ENCODE results near the gene CTSL. TPM values are rescaled to one million over a fixed set of nuclear protein-coding genes. Genes with fewer than 3 reads are reported as not detected.

The CTSL gene
- total and polyA plus RNA-seq, 2 of the 13 experiments (the other 11 are each of a cell fraction or from before 2014, with no cell fraction given), result 78.1 to 113 TPM

DNA sequence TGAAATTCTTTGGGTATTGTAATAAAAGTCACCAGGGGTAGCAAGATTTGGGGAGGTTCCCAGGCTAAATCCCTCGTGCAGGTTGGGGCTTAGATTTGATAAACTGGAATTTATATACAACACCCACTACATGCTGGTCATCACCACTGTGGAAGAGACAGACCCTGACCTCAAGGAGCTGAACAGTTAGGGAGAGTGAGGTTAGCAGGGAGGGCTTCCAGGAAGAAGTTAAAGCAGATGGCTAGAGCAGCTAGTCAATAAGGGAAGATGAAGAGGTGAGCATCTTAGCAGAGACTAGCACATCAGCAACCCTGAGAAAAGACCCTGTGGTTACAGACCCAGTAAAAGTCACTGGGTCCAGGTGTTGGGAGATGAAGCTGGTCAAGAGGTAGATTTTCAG, 6.4 kb downstream of the CTSL start:
- in situ Hi-C loops (cut with HindIII; ENCODE audit: extremely low pct_ligation_motif_present, low pct_unique_long_range_greater_than_20kb) (no loop called here), intact Hi-C loops (cut with micrococcal nuclease; ENCODE audit: unreplicated experiment) (no loop called here)
- TF ChIP-seq ZFP90 (CRISPR knock-in tag; IDR thresholded peaks at IDR 0.05; ENCODE audit: borderline replicate concordance), result no peak
- Histone ChIP-seq H2AFZ (ENCODE audit: low read length) (no peak overlapping the region), H3K79me2 (ENCODE audit: insufficient read depth, low read length) (no peaks in the 10 kb centered on the region), H3K9ac (ENCODE audit: insufficient read depth, low read depth, low read length) (no peak overlapping the region), H3K4me1 (ENCODE audit: insufficient read depth, low read length) (peaks cover 5% of the 10 kb centered on the region), H4K20me1 (ENCODE audit: insufficient read depth, low read length) (no peaks in the 10 kb centered on the region), H3K36me3 (replicated peaks in 1 of 2; ENCODE audit: control insufficient read depth in 1 of 2, insufficient read depth in 2 of 2, low read length in 2 of 2) (peaks cover 1 to 14% of the 10 kb centered on the region in 2 experiments; a peak in 3 of 5 replicates), H3K4me2 (ENCODE audit: low read depth, low read length) (no peak overlapping the region), H3K27ac (ENCODE audit: extremely low read length, insufficient read depth, low read length) (no peak overlapping the region), H3K27me3 (ENCODE audit: control insufficient read depth in 1 of 2, insufficient read depth in 2 of 2, low read length in 2 of 2) (peaks cover 0 to 3% of the 10 kb centered on the region in 2 experiments; a peak in 1 of 5 replicates), H3K9me3 (ENCODE audit: low read length) (no peaks in the 10 kb centered on the region), H3K4me3 (replicated peaks in 1 of 3; ENCODE audit: insufficient read depth in 1 of 3, low read depth in 2 of 3, low read length in 3 of 3) (no peak overlapping the region)
- POLR2A ChIA-PET, result no interaction called here
- BruUV-seq (replicated peaks), result no TSS peak
- 61% methylated on average over 1 of the region's 1 CpG for WGBS (ENCODE audit: low lambda C conversion rate)
- ATAC-seq (no peak), DNase-seq (ENCODE audit: low spot score) (no peak), FAIRE-seq (no peak)
- CTCF ChIA-PET (ENCODE audit: low intra/inter-chr PET ratio, low total read pairs), result no interaction called here

- ChIA-PET CTCF (ENCODE audit: low intra/inter-chr PET ratio, low total read pairs) (no interaction called here), POLR2A (no interaction called here)
- TF ChIP-seq EP300 (IDR thresholded peaks at IDR 0.05; ENCODE audit: low read depth in 2 of 2, low read length in 2 of 2), result no peak
- no peak for TF ChIP-seq EP300 (CRISPR knock-in tag; IDR thresholded peaks at IDR 0.05; ENCODE audit: borderline replicate concordance)
- no peak for TF ChIP-seq ZNF577 (CRISPR knock-in tag; IDR thresholded peaks at IDR 0.05; ENCODE audit: borderline replicate concordance, low read depth)
- no peak for TF ChIP-seq ZBTB21 (CRISPR knock-in tag; IDR thresholded peaks at IDR 0.05)
- TF ChIP-seq DPF2 (CRISPR knock-in tag; IDR thresholded peaks at IDR 0.05; ENCODE audit: borderline replicate concordance, low read depth), result no peak
- TF ChIP-seq MED8 (CRISPR knock-in tag; IDR thresholded peaks at IDR 0.05; ENCODE audit: insufficient replicate concordance), result no peak
- TF ChIP-seq, protein P1, sequence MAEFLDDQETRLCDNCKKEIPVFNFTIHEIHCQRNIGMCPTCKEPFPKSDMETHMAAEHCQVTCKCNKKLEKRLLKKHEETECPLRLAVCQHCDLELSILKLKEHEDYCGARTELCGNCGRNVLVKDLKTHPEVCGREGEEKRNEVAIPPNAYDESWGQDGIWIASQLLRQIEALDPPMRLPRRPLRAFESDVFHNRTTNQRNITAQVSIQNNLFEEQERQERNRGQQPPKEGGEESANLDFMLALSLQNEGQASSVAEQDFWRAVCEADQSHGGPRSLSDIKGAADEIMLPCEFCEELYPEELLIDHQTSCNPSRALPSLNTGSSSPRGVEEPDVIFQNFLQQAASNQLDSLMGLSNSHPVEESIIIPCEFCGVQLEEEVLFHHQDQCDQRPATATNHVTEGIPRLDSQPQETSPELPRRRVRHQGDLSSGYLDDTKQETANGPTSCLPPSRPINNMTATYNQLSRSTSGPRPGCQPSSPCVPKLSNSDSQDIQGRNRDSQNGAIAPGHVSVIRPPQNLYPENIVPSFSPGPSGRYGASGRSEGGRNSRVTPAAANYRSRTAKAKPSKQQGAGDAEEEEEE (CRISPR knock-in tag; IDR thresholded peaks at IDR 0.05; ENCODE audit: borderline replicate concordance), result no peak
- no peak for TF ChIP-seq ZNF432 (CRISPR knock-in tag; IDR thresholded peaks at IDR 0.05; ENCODE audit: borderline replicate concordance)
- TF ChIP-seq, protein P2, sequence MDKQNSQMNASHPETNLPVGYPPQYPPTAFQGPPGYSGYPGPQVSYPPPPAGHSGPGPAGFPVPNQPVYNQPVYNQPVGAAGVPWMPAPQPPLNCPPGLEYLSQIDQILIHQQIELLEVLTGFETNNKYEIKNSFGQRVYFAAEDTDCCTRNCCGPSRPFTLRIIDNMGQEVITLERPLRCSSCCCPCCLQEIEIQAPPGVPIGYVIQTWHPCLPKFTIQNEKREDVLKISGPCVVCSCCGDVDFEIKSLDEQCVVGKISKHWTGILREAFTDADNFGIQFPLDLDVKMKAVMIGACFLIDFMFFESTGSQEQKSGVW (CRISPR knock-in tag; IDR thresholded peaks at IDR 0.05; ENCODE audit: borderline replicate concordance), result no peak
- no peak for TF ChIP-seq SMARCE1 (IDR thresholded peaks at IDR 0.05; ENCODE audit: borderline replicate concordance)
- no peak for TF ChIP-seq RBAK (CRISPR knock-in tag; IDR thresholded peaks at IDR 0.05)
- no peak overlapping the region for H3K4me2 ChIP-seq (ENCODE audit: low read depth, low read length)
- H2AFZ ChIP-seq (ENCODE audit: low read length), result no peak overlapping the region
- peaks cover under 1 to 13% of the 10 kb centered on the region in 2 experiments; a peak in 3 of 5 replicates for H3K36me3 ChIP-seq (replicated peaks in 1 of 2; ENCODE audit: control insufficient read depth in 1 of 2, insufficient read depth in 2 of 2, low read length in 2 of 2)
- BruUV-seq (replicated peaks), result no TSS peak
- H3K27me3 ChIP-seq (ENCODE audit: control insufficient read depth in 1 of 2, insufficient read depth in 2 of 2, low read length in 2 of 2), result peaks cover 0 to 3% of the 10 kb centered on the region in 2 experiments; a peak in 1 of 5 replicates
- peaks cover under 1% of the 10 kb centered on the region; the same call in 1 of the 2 replicates for H3K4me1 ChIP-seq (ENCODE audit: insufficient read depth, low read length)
- H3K79me2 ChIP-seq (ENCODE audit: insufficient read depth, low read length), result no peaks in the 10 kb centered on the region
- no peaks in the 10 kb centered on the region for H3K9me3 ChIP-seq (ENCODE audit: low read length)
- no peak overlapping the region for H3K4me3 ChIP-seq (replicated peaks in 1 of 3; ENCODE audit: insufficient read depth in 1 of 3, low read depth in 2 of 3, low read length in 3 of 3)
- ATAC-seq (no peak), FAIRE-seq (no peak), DNase-seq (ENCODE audit: low spot score) (no peak)
- in situ Hi-C loops (cut with HindIII; ENCODE audit: extremely low pct_ligation_motif_present, low pct_unique_long_range_greater_than_20kb), result no loop called here
- H3K9ac ChIP-seq (ENCODE audit: insufficient read depth, low read depth, low read length), result no peak overlapping the region
- no peak overlapping the region for H3K27ac ChIP-seq (ENCODE audit: extremely low read length, insufficient read depth, low read length)
- H4K20me1 ChIP-seq (ENCODE audit: insufficient read depth, low read length), result no peaks in the 10 kb centered on the region
- WGBS (ENCODE audit: low lambda C conversion rate), result no CpG with 5 or more reads among the region's 3 CpGs
- intact Hi-C loops (cut with micrococcal nuclease; ENCODE audit: unreplicated experiment), result no loop called here
Measured at GRCh38 chr9:87732756-87733155, 6.8 kb downstream of the CTSL start.
